Right renal pelvis (tissue), 4 donors: ENCODE measurements around the gene PDE4C. TPM values are rescaled to one million over a fixed set of nuclear protein-coding genes. Genes with fewer than 3 reads are reported as not detected.
A peak's percentile ranks its signal among the peaks of the same experiment; 100 is the strongest.

Experiments used
- DNase-seq, 4 donors: peaks; one replicate each; pipeline ENCODE4 v3.0.0-alpha.2; 2013; ENCODE audit warnings: low read depth in 4 of 4, low spot score in 3 of 4, missing footprints in 1 of 4
- polyA plus RNA-seq, 4 donors: library from polyadenylated mRNA; unstranded; fragments of 120-200 nt; gene quantifications; one replicate each; pipeline ENCODE4 v1.2.1, GENCODE V29; 2013; ENCODE audit not compliant: insufficient read length in 4 of 4

The PDE4C gene
- polyA plus RNA-seq, 4 donors = 0.37 to 2.3 (median 0.69) TPM

GRCh38 chr19:18254546-18255503, 28.6 kb upstream of the PDE4C start:
- DNase-seq = no peak

- DNase-seq = no peak
Observed at GRCh38 chr19:18253716-18254115, 27.5 kb upstream of the PDE4C start.

DNA sequence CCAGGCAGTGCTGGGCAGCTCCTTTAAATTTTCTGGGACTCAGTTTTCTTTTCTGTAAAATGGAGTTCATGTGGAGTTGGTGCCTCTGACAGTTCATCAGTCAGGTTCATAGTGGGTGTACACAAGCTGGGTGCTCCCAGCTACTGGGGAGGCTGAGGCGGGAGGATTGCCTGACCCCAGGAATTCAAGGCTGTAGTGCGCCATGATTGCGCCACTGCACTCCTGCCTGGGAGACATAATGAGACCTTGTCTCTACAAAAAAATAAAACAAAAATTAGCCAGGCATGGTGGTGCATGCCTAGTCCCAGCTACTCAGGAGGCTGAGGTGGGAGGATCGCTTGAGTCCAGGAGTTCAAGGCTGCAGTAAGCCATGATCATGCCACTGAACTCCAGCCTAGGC, 26.9 kb upstream of the PDE4C start:
- no peak for DNase-seq

GRCh38 chr19:18252370-18252717, 26.1 kb upstream of the PDE4C start:
- DNase-seq = no peak

- DNase-seq = peak in 2 of 4 donors; percentile 45 to 68
Observed at GRCh38 chr19:18251587-18252369, 25.5 kb upstream of the PDE4C start.

DNA sequence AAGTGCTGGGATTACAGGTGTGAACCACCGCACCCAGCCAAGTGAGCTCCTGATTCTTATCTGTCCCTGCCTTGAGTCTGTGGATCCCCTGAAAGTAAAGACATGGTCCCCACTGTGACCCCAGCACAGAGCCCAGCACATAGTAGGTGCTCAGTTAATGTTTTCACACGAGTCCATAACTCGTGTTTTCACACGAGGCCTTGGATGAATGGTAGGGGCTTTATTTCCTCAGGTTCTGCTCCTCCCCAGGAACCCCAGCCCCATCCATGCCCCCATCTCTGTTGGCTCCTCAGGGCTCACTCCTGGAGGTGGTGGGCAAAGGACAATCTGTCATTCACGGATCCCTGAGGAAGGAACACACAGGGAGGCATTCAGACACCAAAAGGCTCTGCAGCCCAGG, 23.6 kb upstream of the PDE4C start:
- DNase-seq = no peak

- DNase-seq = no peak
Observed at GRCh38 chr19:18245297-18245696, 19.1 kb upstream of the PDE4C start.

GRCh38 chr19:18239303-18239702, 13.1 kb upstream of the PDE4C start:
- DNase-seq = no peak

DNA sequence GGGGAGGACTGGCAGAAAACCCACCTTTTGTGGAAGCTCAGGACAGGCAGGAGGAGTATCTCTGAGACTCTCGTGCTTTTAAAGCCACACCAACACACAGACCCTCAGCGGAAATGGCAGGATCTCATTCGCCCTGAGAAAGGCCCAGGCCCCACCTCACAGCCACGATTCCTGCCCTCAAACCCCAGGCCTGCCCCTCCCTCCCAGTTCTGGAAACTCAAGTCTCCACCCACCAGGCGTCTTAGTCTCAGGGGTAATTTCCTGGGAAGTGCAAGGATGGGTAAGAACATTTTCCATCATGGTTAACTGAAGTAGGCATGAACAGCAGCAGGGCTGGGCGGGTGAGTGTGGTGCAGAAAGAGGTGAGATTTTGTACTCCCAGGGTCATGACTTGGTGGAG, 8.0 kb upstream of the PDE4C start:
- DNase-seq = no peak

- DNase-seq = peak in 2 of 4 donors; percentile 61 to 62
Observed at GRCh38 chr19:18233224-18233825, 7.1 kb upstream of the PDE4C start.

DNA sequence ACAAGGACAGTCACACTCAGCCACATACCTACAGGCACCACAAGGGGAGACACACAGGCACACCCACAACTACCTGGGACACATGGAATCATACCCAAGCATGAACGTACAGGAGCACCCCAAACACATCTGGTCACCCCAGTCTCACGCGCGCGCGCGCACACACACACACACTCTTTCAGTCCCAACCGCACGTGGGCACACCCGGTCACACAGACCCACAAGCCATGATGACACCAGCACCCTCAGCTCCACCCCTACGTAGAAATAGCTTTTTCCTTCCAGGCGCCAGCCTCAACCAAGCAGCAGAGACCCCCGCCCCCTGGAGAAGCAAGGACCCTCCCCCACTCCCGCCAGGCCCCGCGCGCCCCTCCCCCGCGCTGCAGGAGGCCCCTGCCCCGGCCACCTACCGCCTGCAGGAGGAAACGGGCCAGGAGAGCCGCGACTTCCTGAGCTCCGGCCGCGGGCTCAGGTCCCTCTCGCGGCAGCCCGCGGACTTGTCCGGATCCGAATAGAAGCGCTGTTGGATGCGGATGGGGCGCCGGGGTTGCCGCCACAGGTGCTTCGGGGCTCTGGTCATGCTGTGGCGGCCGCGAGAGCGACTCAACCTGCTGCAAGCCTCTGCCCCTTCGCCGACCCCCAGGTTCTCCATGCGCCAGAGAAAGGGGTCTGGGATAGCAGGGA, 6.4 kb upstream of the PDE4C start:
- DNase-seq = no peak

GRCh38 chr19:18231775-18232174, 5.5 kb upstream of the PDE4C start:
- no peak for DNase-seq

- DNase-seq = no peak
Observed at GRCh38 chr19:18230941-18231734, 4.9 kb upstream of the PDE4C start.

- no peak for DNase-seq
Observed at GRCh38 chr19:18229915-18230314, 3.7 kb upstream of the PDE4C start.

GRCh38 chr19:18229474-18229873, 3.2 kb upstream of the PDE4C start:
- DNase-seq = no peak

DNA sequence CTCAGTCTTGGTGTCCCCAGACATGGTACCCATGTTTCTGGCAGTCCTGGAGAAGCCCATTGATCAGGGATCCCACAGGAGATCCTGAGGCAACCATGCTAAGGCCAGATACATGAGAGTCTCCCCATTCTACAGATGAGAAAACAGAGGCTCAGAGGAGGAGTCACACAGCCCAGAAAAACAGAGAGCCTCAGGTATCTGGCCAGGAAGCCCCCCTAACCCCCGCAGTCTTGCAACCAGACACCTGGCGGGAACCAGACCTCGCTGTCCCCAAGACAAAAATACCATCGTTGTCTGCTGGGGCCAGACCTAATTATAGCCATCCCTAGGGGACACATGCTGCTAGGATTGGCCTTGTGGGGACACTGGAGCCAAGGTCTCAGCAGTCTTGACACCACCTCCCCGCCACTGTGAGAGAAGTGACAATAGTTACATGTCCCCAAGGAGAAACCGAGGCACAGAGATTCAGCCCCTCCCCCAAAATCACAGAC, 1.6 kb upstream of the PDE4C start:
- no peak for DNase-seq

DNA sequence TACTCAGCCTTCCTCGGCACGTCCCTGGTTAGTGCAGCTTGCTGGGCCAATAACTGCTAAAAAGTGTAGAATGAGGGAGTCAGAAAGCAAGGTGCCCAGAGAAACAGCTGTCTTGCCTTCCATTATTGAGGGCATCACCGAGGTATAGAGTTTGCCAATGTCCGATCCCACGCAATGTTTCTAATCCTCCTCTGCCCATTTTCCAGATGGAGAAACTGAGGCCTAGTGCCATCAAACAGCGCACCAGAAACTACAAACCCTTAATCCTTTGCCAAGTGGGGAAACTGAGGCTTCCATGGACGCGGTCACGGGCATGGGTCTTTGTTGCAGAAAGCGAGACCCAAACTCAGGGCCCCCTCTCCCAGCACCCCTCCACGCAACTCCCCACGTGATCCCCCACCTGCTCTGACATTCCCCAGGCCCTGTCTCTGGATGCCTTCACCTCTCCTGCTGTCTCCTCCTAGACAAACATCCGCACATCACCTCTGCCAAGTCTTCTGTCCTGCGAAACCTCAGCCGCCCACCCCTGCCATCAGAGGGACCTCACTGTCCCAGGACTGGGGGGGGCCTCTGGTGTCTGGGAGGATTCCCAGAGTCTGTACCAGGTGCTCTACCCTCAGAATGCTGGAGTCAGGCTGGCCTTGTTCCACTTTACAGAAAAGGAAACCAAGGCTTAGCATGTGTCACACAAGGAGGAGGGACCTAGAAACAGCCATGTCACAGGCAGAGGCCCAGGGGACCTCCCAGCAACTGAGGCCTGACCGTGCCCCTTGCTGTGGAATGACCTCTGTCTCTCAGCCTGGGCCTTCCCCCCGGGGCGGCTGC, 930 bp upstream of the PDE4C start:
- no peak for DNase-seq

- no peak for DNase-seq
Observed at GRCh38 chr19:18225355-18225701, 910 bp downstream of the PDE4C start.
